ENCODE results near the gene OR2Z1.
"Not testable (repeated sequence)": the region's sequence is repeated elsewhere in the genome, so short reads cannot be mapped to it uniquely, and the experiment has no call there.

DNA sequence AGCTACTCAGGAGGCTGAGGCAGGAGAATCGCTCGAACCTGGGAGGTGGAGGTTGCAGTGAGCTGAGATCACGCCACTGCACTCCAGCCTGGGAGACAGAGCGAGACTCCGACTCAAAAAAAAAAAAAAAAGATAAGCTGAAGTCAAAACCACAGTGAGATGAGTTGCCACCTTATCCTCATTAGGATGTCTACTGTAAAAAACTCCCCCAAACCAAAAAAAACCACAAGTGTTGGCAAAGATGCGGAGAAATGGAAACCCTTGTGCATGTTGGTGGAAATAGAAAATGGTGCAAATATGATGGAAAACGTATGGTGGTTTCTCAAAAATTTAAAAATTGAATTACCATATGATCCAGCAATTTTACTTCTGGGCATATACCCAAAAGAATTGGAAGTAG is 11.1 kb upstream of the OR2Z1 start:
- TF ChIP-seq, protein P1, sequence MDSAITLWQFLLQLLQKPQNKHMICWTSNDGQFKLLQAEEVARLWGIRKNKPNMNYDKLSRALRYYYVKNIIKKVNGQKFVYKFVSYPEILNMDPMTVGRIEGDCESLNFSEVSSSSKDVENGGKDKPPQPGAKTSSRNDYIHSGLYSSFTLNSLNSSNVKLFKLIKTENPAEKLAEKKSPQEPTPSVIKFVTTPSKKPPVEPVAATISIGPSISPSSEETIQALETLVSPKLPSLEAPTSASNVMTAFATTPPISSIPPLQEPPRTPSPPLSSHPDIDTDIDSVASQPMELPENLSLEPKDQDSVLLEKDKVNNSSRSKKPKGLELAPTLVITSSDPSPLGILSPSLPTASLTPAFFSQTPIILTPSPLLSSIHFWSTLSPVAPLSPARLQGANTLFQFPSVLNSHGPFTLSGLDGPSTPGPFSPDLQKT (CRISPR knock-in tag; IDR thresholded peaks at IDR 0.05; ENCODE audit: borderline replicate concordance), result not testable (repeated sequence)
- TF ChIP-seq, protein P2, sequence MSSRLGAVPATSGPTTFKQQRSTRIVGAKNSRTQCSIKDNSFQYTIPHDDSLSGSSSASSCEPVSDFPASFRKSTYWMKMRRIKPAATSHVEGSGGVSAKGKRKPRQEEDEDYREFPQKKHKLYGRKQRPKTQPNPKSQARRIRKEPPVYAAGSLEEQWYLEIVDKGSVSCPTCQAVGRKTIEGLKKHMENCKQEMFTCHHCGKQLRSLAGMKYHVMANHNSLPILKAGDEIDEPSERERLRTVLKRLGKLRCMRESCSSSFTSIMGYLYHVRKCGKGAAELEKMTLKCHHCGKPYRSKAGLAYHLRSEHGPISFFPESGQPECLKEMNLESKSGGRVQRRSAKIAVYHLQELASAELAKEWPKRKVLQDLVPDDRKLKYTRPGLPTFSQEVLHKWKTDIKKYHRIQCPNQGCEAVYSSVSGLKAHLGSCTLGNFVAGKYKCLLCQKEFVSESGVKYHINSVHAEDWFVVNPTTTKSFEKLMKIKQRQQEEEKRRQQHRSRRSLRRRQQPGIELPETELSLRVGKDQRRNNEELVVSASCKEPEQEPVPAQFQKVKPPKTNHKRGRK (CRISPR knock-in tag; IDR thresholded peaks at IDR 0.05), result not testable (repeated sequence)
- TF ChIP-seq, protein P3, sequence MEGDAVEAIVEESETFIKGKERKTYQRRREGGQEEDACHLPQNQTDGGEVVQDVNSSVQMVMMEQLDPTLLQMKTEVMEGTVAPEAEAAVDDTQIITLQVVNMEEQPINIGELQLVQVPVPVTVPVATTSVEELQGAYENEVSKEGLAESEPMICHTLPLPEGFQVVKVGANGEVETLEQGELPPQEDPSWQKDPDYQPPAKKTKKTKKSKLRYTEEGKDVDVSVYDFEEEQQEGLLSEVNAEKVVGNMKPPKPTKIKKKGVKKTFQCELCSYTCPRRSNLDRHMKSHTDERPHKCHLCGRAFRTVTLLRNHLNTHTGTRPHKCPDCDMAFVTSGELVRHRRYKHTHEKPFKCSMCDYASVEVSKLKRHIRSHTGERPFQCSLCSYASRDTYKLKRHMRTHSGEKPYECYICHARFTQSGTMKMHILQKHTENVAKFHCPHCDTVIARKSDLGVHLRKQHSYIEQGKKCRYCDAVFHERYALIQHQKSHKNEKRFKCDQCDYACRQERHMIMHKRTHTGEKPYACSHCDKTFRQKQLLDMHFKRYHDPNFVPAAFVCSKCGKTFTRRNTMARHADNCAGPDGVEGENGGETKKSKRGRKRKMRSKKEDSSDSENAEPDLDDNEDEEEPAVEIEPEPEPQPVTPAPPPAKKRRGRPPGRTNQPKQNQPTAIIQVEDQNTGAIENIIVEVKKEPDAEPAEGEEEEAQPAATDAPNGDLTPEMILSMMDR (CRISPR knock-in tag; IDR thresholded peaks at IDR 0.05), result not testable (repeated sequence)
- not testable (repeated sequence) for TF ChIP-seq SRF (IDR thresholded peaks at IDR 0.05; ENCODE audit: low read depth, low read length); MAZ (IDR thresholded peaks at IDR 0.05; ENCODE audit: borderline replicate concordance, low read depth, low read length); MAZ (CRISPR knock-in tag; IDR thresholded peaks at IDR 0.05; ENCODE audit: low read depth); ZNF24 (IDR thresholded peaks at IDR 0.05); NPAS2 (CRISPR knock-in tag; IDR thresholded peaks at IDR 0.05; ENCODE audit: borderline replicate concordance); ZNF282 (IDR thresholded peaks at IDR 0.05; ENCODE audit: partially characterized antibody); ZNF660 (CRISPR knock-in tag; IDR thresholded peaks at IDR 0.05; ENCODE audit: borderline replicate concordance, low read depth)
